K562 (cell line): ENCODE results near the gene GALNT7. TPM values are rescaled to one million over a fixed set of nuclear protein-coding genes. Genes with fewer than 3 reads are reported as not detected.

Experiments
- BCLAF1 ChIP-seq, 2 experiments: fragments of 450-650 bp in 1 of 2; IDR thresholded peaks; 2 replicates each; pipeline ENCODE4 v1.6.1; 2011 to 2017; ENCODE audit warnings: low read depth in 2 of 2, antibody characterized with exemption in 1 of 2, borderline replicate concordance in 1 of 2, low read length in 1 of 2, mild to moderate bottlenecking in 1 of 2, mixed read lengths in 1 of 2; ENCODE audit not compliant: control insufficient read depth in 1 of 2
- CHD7 ChIP-seq: fragments of 200-600 bp; sonication (generic); IDR thresholded peaks from one replicate; pipeline ENCODE4 v1.6.1; 2012; ENCODE audit warnings: mild to moderate bottlenecking, low read depth, low read length, inconsistent platforms
- GATA2 ChIP-seq: sonication (generic); formaldehyde crosslinking; IDR thresholded peaks from 2 replicates; pipeline ENCODE4 v1.4.0; 2020; ENCODE audit warnings: mild to moderate bottlenecking, missing genetic modification reagents
- SMARCC2 ChIP-seq: fragments of 450-650 bp; IDR thresholded peaks from 2 replicates; pipeline ENCODE4 v1.6.1; 2017; ENCODE audit warnings: antibody characterized with exemption, moderate library complexity, mild to moderate bottlenecking, low read depth
- TARDBP ChIP-seq: fragments of 450-650 bp; IDR thresholded peaks from 2 replicates; pipeline ENCODE4 v1.6.1; 2016
- TCFL5 ChIP-seq: fragments of 250-450 bp; sonication (Bioruptor Pico); conservative IDR thresholded peaks from 2 replicates; pipeline ENCODE4 v1.6.1; 2021; ENCODE audit warnings: mild to moderate bottlenecking, moderate library complexity, matching md5 sums
- TEAD4 ChIP-seq, 2 experiments: sonication (generic) in 1 of 2; formaldehyde crosslinking in 1 of 2; IDR thresholded peaks; 2 replicates each; pipeline versions ENCODE4 v1.6.1 to v1.8.0; 2012 to 2022; ENCODE audit warnings: borderline replicate concordance in 1 of 2, inconsistent platforms in 1 of 2, low read length in 1 of 2, mild to moderate bottlenecking in 1 of 2, missing genetic modification reagents in 1 of 2
- TOE1 ChIP-seq, 2 experiments: fragments of 450-650 bp in 1 of 2; sonication (generic) in 1 of 2; formaldehyde crosslinking in 1 of 2; IDR thresholded peaks; 2 replicates each; pipeline versions ENCODE4 v1.7.1 to v1.8.0; 2016 to 2022; ENCODE audit warnings: borderline replicate concordance in 2 of 2, mild to moderate bottlenecking in 2 of 2, antibody characterized with exemption in 1 of 2, inconsistent platforms in 1 of 2, low read depth in 1 of 2, missing genetic modification reagents in 1 of 2, moderate library complexity in 1 of 2
- ZC3H4 ChIP-seq: sonication (generic); formaldehyde crosslinking; IDR thresholded peaks from 2 replicates; pipeline ENCODE4 v1.9.0; 2021; ENCODE audit warnings: missing genetic modification reagents, borderline replicate concordance
- polyA plus RNA-seq, 8 experiments: library from polyadenylated mRNA; depleted of rRNA in 4 of 8; stranded (reverse) in 5 of 8; unstranded in 3 of 8; fragments of >200 nt; fragmentation: Nextera tagmentation in 2 of 8; fragmentation: Illumina TruSeq in 1 of 8; extraction: Ambion mirVana in 2 of 8; extraction: Trizol in 1 of 8; gene quantifications; 2 replicates each; pipeline versions ENCODE4 v1.2.1 to v1.2.3, GENCODE V29; 2011 to 2014; ENCODE audit warnings: inconsistent platforms in 1 of 8, missing spikeins in 1 of 8
- total RNA-seq, 7 experiments: library from RNA; depleted of rRNA in 6 of 7; stranded (reverse); fragments of >200 nt in 6 of 7; fragmentation: Illumina TruSeq in 2 of 7; extraction: Trizol in 2 of 7; gene quantifications; 2 replicates each; pipeline versions ENCODE4 v1.2.1 to v1.2.3, GENCODE V29; 2011 to 2021; ENCODE audit warnings: low replicate concordance in 1 of 7

The GALNT7 gene
- total and polyA plus RNA-seq, 9 of the 15 experiments (the other 6 are each of a cell fraction or from before 2014, with no cell fraction given): 16.7 to 38.7 (median 31.1) TPM

GRCh38 chr4:173289353-173289727 is 120.7 kb downstream of the GALNT7 start (continued):
- TF ChIP-seq CHD7 (no peak), GATA2 (peak; percentile 81), ZC3H4 (no peak), SMARCC2 (peak; percentile 59; the same call in 1 of the 2 replicates), TOE1 (IDR thresholded peaks at IDR 0.05; ENCODE audit: borderline replicate concordance) (no peak), TOE1 (CRISPR knock-in tag; IDR thresholded peaks at IDR 0.05; ENCODE audit: borderline replicate concordance, low read depth) (no peak), TEAD4 (IDR thresholded peaks at IDR 0.05; ENCODE audit: low read length) (peak; percentile 91), TEAD4 (CRISPR knock-in tag; IDR thresholded peaks at IDR 0.05; ENCODE audit: borderline replicate concordance) (no peak), TARDBP (no peak), TCFL5 (CRISPR knock-in tag) (no peak), BCLAF1 (IDR thresholded peaks at IDR 0.05; ENCODE audit: borderline replicate concordance in 1 of 2, control insufficient read depth in 1 of 2, low read depth in 2 of 2, low read length in 1 of 2) (no peak)
